D721Med (cell line): ENCODE measurements around the gene PIAS2.
"Not testable (repeated sequence)": the region's sequence is repeated elsewhere in the genome, so short reads cannot be mapped to it uniquely, and the experiment has no call there.

ENCODE experiments used
- DNase-seq: peaks from one replicate; pipeline ENCODE4 v3.0.0; 2011; ENCODE audit warnings: low spot score; ENCODE audit not compliant: insufficient read length
- FAIRE-seq: peaks from 2 replicates; lab custom pipeline; 2011; peaks lifted over from hg19 to GRCh38; lab: Jason Lieb, UNC
- CTCF ChIP-seq: IDR thresholded peaks from 2 replicates; pipeline ENCODE4 v1.5.1; 2012; ENCODE audit warnings: mild to moderate bottlenecking, control low read depth; ENCODE audit not compliant: insufficient read depth; ENCODE audit errors: missing control alignments

Gene PIAS2

GRCh38 chr18:46917108-46917802 lies at the start of gene PIAS2, which contains the start of gene KATNAL2:
Gene PIAS2, minus strand, starts transcription at chr18:46917507. Its CDS starts 162 bp downstream, at chr18:46917345.
Gene KATNAL2, plus strand, starts transcription at chr18:46917602. Its CDS starts 29,271 bp downstream, at chr18:46946873.
- no peak for TF ChIP-seq CTCF
- peak; percentile 84 for DNase-seq
- FAIRE-seq: no peak

GRCh38 chr18:46966266-46966665 lies 49.0 kb upstream of the PIAS2 start:
- FAIRE-seq, DNase-seq: not testable (repeated sequence)

- not testable (repeated sequence) for FAIRE-seq, DNase-seq
Observed at GRCh38 chr18:46964579-46965293, 47.4 kb upstream of the PIAS2 start.

- FAIRE-seq, DNase-seq: not testable (repeated sequence)
Observed at GRCh38 chr18:46963656-46964578, 46.6 kb upstream of the PIAS2 start.

GRCh38 chr18:46958209-46958608 lies 40.9 kb upstream of the PIAS2 start:
- no peak for FAIRE-seq
- DNase-seq: no peak
- no peak for TF ChIP-seq CTCF

GRCh38 chr18:46953195-46953594 lies 35.9 kb upstream of the PIAS2 start:
- no peak for TF ChIP-seq CTCF
- DNase-seq (no peak), FAIRE-seq (no peak)

- TF ChIP-seq CTCF: peak; percentile 57
- DNase-seq (peak; percentile 57), FAIRE-seq (peak; percentile 92)
Observed at GRCh38 chr18:46950064-46950656, 32.9 kb upstream of the PIAS2 start.

- DNase-seq (peak; percentile 75), FAIRE-seq (peak; percentile 96)
- TF ChIP-seq CTCF: no peak
Observed at GRCh38 chr18:46946656-46947282, 29.5 kb upstream of the PIAS2 start.
